Right renal cortex interstitium (tissue), 3 donors: Measurements from ENCODE around the gene CYP4F22. TPM values are rescaled to one million over a fixed set of nuclear protein-coding genes. Genes with fewer than 3 reads are reported as not detected.
"Not testable (repeated sequence)": the region's sequence is repeated elsewhere in the genome, so short reads cannot be mapped to it uniquely, and the experiment has no call there.

Experiments used
- DNase-seq, 3 donors: peaks; one replicate each; pipeline ENCODE4 v3.0.0-alpha.2; 2013; ENCODE audit warnings: low read depth in 3 of 3, low spot score in 2 of 3
- polyA plus RNA-seq, 3 donors: library from polyadenylated mRNA; unstranded; fragments of 120-200 nt; gene quantifications; one replicate each; pipeline ENCODE4 v1.2.1, GENCODE V29; 2013; ENCODE audit not compliant: insufficient read length in 3 of 3

The CYP4F22 gene
- polyA plus RNA-seq, result under 1 TPM in 2 of 3 donors, not detected in 1; 0.28 to 0.41 TPM

DNA sequence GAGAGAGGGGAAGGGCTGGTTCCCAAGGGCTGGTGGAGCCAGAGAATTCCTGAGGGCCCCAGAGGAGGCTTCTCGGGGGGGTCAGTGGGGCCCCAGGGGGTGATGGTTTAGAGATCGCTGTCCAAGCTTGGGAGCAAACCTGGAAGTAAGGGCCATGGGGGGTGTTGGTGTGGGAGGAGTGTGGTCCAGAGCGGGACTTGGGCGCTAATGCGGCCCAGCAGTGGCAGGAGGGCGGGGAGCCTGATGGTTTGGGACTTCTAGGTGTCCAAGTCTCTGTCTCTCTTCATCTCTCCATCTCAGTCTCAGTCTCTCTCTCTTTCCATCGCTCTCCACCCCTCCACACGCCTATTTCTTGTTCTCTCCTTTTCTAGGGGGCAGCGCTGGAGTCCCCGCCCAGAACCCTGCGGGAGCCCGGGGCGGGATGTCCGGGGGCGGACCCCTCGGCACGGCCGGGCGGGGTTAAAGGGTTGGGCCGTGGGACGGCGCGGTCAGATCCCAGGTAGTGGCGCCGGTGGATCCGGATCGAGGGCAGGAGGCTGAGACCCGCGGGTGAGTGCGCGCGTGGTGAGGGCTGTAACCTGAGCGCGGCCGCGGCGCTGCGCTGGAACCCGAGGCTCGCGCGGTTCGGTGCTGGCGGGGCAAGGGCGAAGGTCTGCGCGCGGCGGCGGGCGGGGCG lies at the start of gene CYP4F22:
TSS of gene CYP4F22 (plus strand) at position 491 of the 676 bp plus-strand sequence. CDS start 16,812 bp downstream, outside the sequence.
- DNase-seq, result no peak

DNA sequence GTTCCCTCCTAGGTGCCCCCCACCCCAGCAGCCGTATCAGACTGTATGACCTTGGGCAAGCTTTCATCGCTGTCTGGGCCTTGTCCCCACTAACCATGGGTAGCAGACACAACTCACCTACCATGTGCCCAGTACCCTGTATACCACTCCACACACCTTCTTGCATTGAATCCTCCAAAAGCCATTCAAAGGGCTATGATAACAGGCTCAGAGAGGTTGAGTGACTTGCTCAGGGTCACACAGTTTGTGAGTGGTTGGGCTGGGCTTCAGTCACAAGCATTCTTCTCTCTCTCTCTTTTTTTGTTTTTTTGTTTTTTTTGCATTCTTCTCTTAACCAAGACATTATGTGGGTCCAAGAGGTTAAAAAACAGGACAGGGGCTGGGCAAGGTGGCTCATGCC lies 46.6 kb upstream of the CYP4F22 start:
- no peak for DNase-seq

DNA sequence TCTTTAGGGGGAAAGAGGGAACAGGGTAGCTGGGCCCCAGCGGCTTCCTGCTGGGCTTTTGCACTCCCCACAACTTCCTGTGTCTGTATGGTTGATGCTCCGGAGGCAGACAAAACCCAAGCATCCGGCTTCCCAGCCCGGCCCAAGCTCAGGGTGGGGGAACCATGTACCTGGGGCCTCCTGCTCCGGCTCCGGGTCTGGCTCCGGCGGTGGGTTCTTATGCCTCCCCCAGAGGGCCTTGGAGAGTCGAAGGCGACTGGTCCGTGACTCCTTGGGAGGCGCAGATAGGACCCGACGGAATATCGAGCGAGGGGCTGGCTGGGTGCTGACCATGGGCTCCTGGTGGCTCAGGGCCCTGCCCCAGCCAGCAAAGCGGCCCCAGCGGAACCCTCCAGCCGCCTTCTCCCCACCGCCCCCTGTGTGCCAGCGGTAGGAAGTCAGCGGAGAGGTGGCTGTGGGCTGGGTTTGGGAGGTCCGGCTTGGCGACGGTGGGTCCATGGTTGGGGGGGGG lies 44.4 kb upstream of the CYP4F22 start:
- no peak for DNase-seq

DNA sequence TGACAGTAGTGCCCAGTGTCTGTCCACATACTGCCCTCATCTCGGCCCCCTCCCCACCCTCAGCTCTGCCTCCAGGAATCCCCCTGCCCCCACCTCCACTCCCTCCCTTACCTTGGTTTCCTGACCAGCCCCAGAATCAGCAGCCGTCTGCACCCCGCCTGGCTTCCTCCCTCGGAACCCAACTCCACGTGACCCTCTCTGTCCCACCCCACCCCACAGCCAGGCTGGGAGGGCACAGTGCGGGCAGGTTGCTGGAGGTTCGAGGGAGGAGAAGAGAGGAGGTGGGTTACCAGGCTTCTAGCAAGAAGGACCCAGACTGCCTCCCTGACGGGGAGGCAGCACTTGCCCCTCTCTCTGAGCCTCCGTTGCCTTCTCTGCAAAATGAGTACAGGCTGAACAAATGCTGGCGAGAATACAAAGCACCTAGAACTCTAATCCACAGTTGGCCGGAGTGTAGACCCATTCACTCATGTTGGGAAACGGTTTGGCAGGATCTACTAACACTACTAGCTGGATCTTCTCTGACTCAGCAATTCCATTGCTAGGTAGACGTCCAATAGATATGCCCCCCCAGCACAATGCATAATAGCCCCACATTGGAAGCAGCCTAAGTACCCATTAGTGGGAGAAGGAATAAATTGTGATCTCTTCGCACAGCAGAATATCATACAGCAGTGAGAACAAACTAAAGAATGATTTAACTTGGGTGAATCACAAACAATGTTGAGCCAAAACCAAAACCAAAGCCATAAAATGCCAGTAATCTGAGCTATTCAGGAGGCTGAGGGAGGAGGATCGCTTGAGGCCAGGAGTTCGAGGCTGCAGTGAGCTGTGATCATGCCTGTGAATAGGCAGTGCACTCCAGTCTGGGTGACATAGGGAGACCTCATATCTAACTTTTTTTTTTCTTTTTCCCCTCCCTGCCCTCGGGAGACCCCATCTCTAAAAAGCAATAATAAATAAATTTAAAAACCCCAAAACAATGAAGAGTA lies 43.6 kb upstream of the CYP4F22 start, which contains the start of gene RASAL3:
TSS of gene RASAL3 (minus strand) at position 151 of the 992 bp plus-strand sequence. CDS start 186 bp downstream, outside the sequence.
- DNase-seq, result no peak

DNA sequence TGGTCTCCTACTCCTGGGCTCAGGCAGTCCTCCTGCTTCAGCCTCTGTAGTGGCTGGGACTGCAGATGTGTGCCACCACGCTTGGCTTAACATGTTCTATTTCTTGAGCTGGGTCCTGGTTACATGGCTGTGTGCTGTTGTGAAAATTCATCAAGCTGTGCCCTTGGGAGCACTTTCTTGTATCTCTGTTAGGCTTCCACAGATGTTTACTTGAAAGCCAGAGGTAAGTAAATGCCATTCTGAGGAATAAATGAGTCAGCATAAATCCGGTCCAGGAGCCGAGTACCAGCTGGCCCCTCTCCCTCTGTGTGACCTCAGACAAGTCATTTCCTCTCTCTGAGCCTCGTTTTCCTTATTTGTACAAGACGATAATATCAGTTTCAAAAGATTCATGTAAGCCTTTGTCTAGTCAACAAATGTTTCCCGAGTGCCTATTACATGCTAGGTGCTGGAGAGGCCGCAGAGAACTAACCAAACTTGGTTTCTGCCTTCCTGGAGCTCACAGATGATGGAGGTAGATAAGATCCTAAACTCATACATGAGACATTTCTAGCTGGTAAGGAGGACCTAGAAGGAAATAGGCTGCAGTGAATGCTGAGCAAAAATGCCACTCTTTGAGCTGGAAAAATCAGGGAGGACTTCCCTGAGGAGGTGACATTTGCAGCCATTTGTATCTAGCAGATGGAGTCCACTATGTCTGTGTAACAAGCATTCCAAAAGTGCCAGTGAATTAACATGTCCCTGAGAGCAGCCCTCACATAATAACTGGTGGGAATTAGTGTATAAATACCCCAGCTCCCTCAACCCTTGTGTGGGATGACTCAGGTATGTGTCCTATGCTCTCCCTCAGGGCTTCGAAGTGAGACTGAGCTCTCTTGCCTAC lies 41.2 kb upstream of the CYP4F22 start:
- no peak for DNase-seq

DNA sequence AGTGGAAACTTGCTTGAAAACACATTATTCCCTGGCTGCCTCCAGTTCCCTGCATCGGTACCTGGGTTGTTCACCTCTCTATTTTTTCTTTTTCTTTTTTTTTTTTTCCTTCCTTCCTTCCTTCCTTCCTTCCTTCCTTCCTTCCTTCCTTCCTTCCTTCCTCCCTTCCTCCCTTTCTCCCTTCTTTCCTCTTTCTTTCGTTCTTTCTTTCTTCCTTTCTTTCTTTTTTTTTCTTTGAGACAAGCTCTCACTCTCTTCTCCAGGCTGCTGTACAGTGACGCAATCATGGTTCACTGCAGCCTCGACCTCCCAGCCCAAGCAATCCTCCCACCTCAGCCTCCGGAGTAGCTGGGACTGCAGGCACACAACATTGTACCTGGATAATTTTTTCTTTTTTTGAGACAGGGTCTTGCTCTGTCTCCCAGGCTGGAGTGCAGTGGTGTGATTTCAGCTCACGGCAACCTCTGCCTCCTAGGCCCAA lies 40.6 kb upstream of the CYP4F22 start:
- DNase-seq, result no peak

DNA sequence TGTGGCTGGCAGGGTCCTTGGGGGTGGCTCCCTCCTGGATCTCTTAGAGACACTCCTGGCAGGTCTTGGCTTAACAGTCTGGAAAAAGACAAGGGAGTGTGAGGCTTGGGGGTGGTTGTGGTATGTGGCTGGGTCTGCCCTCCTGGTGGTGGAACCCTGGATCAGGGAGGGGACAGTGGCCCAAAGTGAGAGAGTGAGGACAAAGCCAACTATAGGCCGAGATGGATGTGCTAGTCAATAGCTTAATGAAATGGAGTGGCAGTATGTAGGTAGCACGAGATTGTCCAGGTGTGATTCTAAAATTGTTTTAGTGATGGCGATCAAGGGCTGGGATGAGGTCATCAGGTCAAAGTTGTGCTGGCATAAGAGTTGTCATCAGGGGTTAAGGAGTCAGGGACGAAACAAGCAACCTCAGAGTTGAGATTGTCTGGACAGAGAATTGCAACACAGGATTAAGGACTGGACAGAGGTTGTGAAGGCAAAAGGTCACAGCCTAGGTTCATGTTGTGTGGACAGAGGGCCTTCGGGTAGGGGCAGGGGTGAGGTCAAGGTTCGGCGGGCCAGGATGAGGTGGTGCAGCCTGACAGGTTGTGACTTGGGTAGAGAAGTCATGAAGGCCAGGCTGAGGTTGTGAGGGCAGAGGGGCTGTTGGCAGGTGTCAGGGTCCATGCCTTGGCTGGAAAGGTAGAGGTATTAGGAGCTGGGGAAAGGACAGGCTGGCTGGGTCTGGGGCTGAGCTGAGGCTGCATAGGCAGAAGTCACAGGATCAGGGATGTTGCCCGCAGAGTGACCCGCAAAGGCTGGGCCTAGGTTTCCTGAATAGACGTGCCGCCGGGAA lies 39.4 kb upstream of the CYP4F22 start:
- no peak for DNase-seq

DNA sequence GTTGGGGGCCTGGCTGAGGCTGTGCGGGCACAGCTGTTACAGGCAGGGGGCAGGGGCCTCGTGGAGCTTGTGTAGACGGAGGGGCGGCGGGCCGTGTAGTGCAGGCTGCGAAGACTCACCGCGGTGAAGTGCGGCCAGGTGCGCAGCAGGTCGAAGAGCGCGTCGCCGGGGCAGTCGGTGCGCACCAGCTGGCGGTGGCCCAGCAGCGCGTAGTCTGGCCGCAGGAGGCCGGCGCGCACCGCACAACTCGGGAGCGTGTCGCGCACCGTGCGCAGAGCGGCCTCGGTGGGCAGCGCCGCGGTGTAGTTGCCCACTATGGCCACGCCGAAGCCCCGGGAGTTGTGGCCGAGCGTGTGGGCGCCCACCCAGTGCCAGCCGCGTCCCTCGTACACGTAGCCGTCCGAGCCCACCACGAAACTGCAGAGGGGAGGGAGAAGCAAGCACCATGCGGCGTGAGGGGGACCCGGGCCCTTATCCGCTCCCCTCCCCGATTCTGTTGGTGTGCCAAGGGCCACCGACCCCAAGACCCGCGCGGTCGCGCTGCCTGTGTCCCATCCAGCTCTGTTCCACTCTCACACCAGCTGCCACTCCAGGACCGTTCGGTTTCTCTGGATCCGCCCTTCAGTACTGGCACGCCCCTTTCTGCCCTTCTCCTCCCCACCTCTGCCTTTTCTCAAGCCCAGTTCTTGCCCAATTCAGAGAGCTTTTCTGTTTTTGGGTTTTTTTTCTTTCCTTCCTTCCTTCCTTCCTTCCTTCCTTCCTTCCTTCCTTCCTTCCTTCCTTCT lies 38.6 kb upstream of the CYP4F22 start:
- DNase-seq, result no peak

DNA sequence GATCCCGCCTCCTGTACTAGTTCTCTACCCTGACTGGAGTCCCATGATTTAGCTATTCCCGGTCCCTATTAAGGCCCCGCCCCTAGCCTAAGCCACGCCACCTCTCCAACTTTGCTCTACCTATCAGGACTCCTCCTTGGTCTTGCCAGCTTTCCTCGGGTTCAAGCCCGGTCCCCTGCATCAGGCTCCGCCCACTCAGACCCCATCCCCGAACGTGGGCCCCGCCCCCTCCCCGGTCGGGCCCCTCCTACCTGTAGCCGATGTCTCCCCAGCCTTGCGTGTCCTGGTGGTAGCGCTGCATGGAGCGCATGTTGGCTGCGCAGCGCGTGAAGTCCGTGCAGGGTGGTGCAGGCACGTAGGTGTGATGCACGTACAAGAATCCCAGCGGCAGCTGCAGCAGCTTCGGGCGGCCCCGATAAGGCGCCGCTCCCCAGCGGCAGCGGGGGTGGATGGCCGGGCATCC lies 36.7 kb upstream of the CYP4F22 start:
- no peak for DNase-seq

DNA sequence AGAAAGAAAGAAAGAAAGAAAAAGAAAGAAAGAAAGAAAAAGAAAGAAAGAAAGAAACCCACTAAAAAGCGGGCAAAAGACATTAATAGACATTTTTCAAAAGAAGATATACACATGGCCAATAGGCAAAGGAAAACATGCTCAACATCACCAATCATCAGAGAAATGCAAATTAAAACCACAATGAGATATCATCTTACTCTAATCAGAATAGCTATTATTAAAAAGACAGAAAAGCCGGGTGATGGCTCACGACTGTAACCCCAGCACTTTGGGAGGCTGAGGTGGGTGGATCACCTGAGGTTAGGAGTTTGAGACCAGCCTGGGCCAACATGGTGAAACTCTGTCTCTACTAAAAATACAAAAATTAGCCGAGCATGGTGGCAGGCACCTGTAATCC lies 34.5 kb upstream of the CYP4F22 start:
- not testable (repeated sequence) for DNase-seq

DNA sequence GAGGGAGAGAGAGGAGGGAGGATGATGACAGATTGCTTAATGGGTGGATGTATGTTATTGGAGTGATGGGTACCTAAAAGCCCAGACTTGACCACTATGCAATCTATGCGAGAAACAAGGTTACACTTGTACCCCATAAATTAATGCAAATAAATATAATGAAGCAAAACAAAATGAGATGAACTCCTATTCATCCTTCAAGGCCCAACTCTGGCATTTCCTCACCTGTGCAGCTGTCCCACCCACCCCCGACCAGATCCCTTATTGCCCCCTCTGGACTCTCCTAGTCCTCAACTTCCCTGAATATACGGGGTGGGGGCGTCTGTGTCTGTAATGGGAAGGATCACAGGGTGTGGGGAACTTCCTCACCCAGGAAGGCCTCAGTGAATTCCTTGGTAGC lies 33.2 kb upstream of the CYP4F22 start:
- DNase-seq, result no peak

DNA sequence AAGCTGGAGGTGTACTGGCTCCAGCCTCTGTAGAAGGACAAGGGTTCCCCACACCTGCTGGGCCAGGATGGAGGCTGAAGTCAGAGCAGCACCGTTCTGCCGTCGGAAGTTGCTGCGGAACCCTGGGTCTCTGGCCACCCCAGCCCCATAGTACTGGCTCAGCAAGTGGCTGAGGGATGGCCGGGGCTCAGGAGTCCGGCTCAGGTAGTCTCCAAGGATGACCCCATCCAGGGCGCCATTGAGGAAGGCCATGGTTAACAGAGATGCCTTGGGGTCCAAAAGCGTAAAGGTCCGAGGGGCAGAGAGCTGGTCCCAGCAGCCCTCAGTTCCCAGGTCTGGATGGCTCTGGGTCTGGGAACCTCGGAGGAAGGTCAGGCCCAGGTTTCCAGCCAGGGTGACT lies 32.7 kb upstream of the CYP4F22 start:
- DNase-seq, result no peak

DNA sequence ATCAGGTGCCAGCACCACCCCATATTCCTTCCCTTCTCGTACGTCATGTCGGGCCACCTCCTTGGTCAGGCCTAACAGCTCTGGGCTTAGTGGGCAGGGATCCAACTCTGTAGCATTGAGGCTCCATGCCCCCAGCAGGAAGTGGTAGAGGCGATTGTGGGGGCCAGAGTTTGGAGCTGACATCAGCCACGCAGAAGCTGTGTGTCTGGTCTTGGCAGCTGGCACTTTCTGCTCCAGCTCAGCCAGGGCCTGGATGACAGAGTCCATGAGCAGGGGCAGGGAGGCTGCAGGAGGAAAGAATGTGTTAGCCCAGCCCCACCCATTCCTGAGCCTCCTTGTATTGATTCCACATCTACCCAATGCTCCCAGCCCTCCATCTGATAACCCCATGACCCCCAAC lies 32.0 kb upstream of the CYP4F22 start:
- DNase-seq, result no peak

DNA sequence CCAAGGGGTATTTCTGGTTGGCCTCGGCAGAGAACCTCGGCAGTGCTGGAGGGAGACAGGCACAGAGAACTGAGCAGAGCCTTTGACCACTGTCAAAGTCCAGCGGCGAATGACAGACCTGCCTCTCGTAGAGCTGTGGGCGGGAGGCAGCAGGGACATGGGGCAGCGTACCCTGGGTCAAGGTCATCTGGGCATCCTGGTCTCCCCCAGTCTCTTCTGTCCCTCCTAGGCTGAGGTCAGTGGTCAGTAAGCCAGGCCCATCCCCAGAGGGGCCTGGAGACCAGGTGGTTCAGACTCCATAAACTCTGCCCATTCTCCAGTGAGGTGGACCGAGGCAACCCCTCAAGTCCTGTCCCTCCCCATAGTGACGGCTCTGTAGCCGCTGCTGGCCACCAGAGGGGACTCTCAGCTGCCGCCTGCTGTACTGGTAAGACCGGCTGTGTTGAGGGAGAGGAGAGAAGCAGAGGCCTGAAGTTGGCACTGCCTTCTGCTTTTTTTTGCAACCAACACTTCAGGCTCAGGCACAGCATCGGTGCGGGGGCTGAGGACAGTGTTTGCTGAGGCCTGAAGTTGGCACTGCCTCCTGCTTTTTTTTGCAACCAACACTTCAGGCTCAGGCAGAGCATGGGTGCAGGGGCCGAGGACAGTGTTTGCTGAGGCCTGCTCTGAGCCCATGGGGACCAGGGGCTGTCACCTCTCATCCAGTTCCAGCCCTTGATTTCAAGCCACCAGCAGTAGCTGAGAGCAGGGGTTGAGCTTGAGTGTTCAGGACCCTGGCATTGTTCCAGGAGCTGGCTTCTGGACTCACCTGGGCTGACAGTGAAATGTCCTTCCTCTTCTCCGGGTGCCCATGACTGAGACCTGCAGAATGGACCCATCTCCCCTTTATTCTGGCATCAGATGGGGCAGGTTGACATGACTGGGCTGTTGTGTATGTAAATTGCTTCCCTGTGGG lies 28.7 kb upstream of the CYP4F22 start, which contains the start of gene PGLYRP2:
TSS of gene PGLYRP2 (minus strand) at position 111 of the 955 bp plus-strand sequence. CDS start 130 bp downstream, outside the sequence.
- no peak for DNase-seq

DNA sequence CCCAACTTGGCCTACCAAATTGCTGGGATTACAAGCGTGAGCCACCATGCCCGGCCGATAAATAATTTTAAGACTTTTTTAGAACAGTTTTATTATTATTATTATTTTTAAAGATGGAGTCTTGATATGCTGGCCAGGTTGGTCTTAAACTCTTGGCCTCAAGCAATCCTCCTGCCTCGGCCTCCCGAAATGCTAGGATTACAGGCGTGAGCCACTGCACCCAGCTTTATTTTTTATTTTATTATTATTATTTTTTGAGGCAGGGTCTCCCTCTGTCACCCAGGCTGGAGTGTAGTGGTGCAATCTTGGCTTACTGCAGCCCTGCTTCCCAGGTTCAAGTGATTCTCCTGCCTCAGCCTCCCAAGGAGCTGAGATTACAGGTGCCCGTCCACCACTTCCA lies 27.3 kb upstream of the CYP4F22 start:
- DNase-seq, result not testable (repeated sequence)

DNA sequence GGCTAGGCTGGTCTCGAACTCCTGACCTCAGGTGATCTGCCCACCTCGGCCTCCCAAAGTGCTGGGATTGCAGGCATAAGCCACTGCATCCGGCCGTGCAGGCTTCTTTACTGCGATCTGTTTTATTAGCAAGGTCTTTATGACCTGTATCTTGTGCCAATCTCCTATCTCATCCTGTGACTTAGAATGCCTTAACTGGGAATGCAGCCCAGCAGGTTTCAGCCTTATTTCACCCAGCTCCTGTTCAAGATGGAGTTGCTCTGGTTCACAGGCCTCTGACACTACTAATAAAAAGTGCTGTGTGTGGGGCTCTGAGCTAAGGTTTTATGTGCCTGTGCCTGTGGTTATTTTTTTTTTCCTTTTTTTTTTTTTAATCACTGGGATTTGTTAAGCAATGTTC lies 22.6 kb upstream of the CYP4F22 start:
- not testable (repeated sequence) for DNase-seq

DNA sequence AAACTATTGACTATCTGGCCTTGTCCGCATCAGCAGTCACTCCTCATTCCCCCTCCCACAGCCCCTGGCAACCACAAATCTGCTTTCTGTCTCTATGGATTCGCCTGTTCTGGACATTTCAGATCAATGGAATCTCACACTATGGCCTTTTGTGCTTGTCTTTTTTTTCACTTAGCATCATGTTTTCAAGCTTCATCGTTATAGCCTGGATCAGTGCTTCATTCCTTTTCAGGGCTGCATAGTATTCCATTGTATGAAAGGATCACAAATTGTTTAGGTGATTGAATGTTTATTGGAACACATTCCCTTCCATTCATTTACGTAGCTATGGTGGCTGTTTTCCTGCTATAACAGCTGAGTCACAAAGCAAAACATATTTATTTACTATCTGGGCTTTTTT lies 21.3 kb upstream of the CYP4F22 start:
- no peak for DNase-seq
